ENCODE data around the gene ARL8B. TPM values are rescaled to one million over a fixed set of nuclear protein-coding genes. Genes with fewer than 3 reads are reported as not detected.

ARL8B gene
- total and polyA plus RNA-seq, 10 of the 15 experiments (the other 5 are each of a cell fraction or from before 2014, with no cell fraction given) = 22.0 to 80.6 (median 43.7) TPM

- Histone ChIP-seq H3K36me3 (ENCODE audit: control insufficient read depth in 2 of 2, insufficient read depth in 2 of 2, low read length in 1 of 2) (no peaks in the 10 kb centered on the region), H4K20me1 (ENCODE audit: control insufficient read depth, insufficient read depth) (no peaks in the 10 kb centered on the region), H3K4me1 (ENCODE audit: control insufficient read depth, insufficient read depth, low read length) (no peaks in the 10 kb centered on the region), H3K9me3 (replicated peaks; ENCODE audit: control insufficient read depth, insufficient read depth, low read length) (no peaks in the 10 kb centered on the region), H3K4me3 (no peak overlapping the region), H2AFZ (ENCODE audit: control insufficient read depth, low read depth, low read length) (no peak overlapping the region), H3K27ac (ENCODE audit: control insufficient read depth, insufficient read depth) (no peak overlapping the region), H3K4me2 (ENCODE audit: control insufficient read depth, insufficient read depth) (no peak overlapping the region), H3K79me2 (ENCODE audit: control insufficient read depth, insufficient read depth, low read length) (no peaks in the 10 kb centered on the region), H3K9ac (ENCODE audit: control insufficient read depth, insufficient read depth, low read length) (no peak overlapping the region), H3K27me3 (replicated peaks in 1 of 2; ENCODE audit: control insufficient read depth in 2 of 2, insufficient read depth in 2 of 2, low read length in 1 of 2) (0 out of 4 replicates have a peak, but pooled peaks cover 0 to 2% of the 10 kb centered on the region in 2 experiments)
- RAD21 ChIA-PET (ENCODE audit: unreplicated experiment) = no interaction called here
- intact Hi-C loops (cut with micrococcal nuclease; ENCODE audit: unreplicated experiment) (no loop called here), in situ Hi-C loops (cut with MboI) (no loop called here)
- no peak for FAIRE-seq
- no peak for DNase-seq (ENCODE audit: low read depth, low spot score)
- ATAC-seq = no peak
- BruUV-seq (replicated peaks) = no TSS peak
- CTCF ChIA-PET = interaction anchor here (2.2 kb wide), 1 partner anchor 369 kb away, joined by 11 read pairs; no protein-coding TSS in a partner anchor
- SMC1A ChIA-PET (ENCODE audit: uncharacterized antibody, unreplicated experiment) = interaction anchor here (1.3 kb wide), 1 partner anchor 20 kb away, joined by 3 read pairs; no protein-coding TSS in a partner anchor
- POLR2A ChIA-PET = no interaction called here
- TF ChIP-seq POLR2AphosphoS5 (IDR thresholded peaks at IDR 0.05; ENCODE audit: low read length) (no peak), BRCA1 (IDR thresholded peaks at IDR 0.05; ENCODE audit: low read depth, low read length) (no peak), ZNF592 (IDR thresholded peaks at IDR 0.05) (no peak), STAT3 (IDR thresholded peaks at IDR 0.05; ENCODE audit: low read depth, low read length) (no peak), RBBP5 (conservative IDR thresholded peaks at IDR 0.05) (no peak), REST (IDR thresholded peaks at IDR 0.05; ENCODE audit: low read depth, low read length) (no peak), ZBED1 (IDR thresholded peaks at IDR 0.05; ENCODE audit: borderline replicate concordance) (no peak), SMAD5 (IDR thresholded peaks at IDR 0.05; ENCODE audit: low read depth) (no peak), EGR1 (IDR thresholded peaks at IDR 0.05; ENCODE audit: borderline replicate concordance in 1 of 2, low read depth in 2 of 2, low read length in 2 of 2) (no peak), CBX5 (IDR thresholded peaks at IDR 0.05; ENCODE audit: low read depth) (no peak), EED (IDR thresholded peaks at IDR 0.05; ENCODE audit: low read depth) (no peak)
- WGBS (ENCODE audit: insufficient coverage, insufficient replicate concordance, low lambda C conversion rate, missing lambda C conversion rate) = 43% methylated on average over 15 of the region's 15 CpGs
Measured at GRCh38 chr3:5080779-5081550, 41.1 kb upstream of the ARL8B start.

All from GM12878 (cell line).